HG02884 (cell line): ENCODE results near the gene ZNF575.
A peak's percentile ranks its signal among the peaks of the same experiment; 100 is the strongest.
"Not testable (repeated sequence)": the region's sequence is repeated elsewhere in the genome, so short reads cannot be mapped to it uniquely, and the experiment has no call there.

ENCODE experiments used
- ATAC-seq: cut with Tn5 transposase; IDR thresholded peaks from one replicate; pipeline ENCODE4 v1.9.1; 2021; ENCODE audit warnings: mild to moderate bottlenecking, moderate library complexity; ENCODE audit not compliant: unreplicated experiment

ZNF575 gene

DNA sequence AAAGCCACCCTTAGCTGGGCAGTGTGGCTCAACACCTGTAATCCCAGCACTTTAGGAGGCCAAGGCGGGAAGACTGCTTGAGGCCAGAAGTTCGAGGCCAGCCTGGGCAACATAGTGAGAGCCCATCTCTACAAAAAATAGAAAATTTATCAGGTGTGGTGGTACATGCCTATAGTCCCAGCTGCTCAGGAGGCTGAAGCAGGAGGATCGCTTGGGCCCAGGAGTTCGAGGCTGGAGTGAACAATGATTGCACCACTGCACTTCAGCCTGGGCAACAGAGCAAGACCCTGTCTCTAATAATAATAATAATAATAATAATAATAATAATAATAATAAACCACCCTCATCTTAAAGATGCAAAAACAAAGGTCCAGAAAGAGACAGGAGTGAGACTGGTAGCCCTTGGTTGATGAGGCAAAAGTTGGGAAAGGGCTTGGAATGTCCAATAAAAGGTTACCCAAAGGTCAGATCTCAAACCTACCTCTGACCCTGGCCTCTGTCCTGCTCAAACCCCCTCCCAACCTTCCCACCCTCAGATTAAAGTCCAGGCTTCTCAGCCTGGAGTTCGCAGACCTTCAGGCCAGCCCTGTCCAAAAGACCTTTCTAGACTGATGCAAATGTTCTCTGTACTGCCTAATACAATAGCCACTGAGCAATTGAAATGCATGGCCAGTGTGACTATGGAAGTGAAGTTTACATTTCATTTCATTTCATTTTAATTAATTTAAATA lies 9.1 kb downstream of the ZNF575 start:
- ATAC-seq: no peak

DNA sequence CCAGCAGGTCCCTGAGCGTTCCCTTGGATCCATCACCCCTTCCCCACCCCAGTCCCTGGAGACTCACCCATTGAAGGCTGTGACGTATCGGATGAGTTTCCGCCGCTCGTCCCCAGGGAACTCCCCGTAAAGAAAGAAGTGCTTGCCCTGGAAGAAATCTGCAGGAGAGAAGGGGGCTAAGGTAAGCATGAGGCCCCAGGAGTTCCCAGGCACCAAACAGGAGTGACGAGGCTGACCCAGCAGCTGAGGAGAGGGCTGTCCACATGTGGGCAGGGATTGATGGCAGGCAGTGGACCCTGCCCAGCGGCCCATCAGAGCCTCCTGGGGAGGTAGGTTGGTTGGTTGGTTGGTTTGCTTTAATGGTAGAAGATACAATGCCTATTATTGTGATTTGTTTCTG lies 11.1 kb downstream of the ZNF575 start:
- no peak for ATAC-seq

DNA sequence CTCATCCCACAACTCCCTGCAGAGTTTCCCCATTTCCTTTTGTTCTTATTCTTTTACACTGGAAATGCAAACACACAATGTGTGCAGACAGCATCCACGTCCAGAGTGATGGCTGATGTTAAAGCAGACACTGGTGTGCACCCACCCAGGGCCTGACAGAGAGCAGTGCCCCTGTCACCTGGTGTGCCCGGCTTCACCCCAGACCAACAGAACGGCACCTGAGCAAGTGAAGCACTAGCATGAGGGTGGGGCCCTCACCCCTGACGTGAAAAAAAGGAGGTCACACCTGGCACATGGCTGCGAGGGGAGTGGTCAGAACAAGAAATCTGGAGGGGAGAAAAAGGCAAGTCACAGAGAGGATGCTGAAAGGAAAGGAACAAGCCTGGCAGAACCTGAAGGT lies 12.3 kb downstream of the ZNF575 start:
- no peak for ATAC-seq

DNA sequence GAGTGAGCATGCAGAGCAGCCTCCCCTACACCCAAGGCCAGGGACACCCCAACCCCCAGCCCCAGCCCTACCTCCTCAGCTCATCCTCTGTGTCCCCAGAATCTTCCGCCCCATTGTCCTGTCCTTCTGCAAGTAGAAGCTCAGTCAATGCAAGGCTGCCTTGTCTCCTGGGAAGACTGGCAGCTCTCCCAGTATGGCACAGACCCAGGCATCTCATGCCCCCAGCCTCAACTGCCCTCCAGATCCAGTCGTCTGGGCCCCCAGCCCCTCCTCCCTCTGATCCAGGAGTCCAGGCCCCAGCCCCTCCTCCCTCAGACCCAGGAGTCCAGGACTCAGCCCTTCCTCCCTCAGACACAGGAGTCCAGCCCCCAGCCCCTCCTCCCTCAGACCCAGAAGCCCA lies 13.0 kb downstream of the ZNF575 start:
- no peak for ATAC-seq

DNA sequence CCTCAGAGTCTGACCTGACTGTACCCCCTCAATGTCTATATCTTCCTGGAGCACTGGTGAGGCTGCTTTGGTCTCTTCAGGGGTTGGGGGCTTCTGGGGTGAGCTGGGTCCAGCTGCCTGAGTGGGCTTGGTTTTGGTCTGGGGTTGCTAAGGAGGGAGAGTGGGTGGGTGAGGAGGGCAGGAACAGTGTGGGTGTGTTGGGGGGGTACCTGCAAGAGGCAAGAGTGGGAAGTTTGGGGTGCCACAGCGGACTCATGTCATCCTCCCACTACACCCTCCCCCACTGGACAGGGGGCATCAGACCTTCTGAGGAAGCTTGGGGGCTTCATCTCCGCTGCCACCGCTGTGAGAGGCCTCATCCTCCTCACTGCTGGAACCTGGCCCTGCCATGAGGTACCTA lies 13.6 kb downstream of the ZNF575 start:
- ATAC-seq: no peak

DNA sequence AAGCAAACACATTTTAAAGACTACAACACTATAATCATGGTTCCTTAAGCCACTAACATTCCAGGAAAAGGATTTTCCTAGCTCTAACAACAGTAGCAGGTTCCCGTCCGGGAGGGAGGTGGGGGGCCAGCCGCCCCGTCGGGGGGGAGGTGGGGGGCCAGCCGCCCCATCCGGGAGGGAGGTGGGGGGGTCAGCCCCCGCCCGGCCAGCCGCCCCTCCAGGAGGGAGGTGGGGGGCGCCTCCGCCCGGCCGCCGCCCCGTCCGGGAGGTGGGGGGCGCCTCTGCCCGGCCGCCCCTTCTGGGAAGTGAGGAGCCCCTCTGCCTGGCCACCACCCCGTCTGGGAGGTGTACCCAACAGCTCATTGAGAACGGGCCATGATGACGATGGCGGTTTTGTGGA lies 14.9 kb downstream of the ZNF575 start:
- not testable (repeated sequence) for ATAC-seq

DNA sequence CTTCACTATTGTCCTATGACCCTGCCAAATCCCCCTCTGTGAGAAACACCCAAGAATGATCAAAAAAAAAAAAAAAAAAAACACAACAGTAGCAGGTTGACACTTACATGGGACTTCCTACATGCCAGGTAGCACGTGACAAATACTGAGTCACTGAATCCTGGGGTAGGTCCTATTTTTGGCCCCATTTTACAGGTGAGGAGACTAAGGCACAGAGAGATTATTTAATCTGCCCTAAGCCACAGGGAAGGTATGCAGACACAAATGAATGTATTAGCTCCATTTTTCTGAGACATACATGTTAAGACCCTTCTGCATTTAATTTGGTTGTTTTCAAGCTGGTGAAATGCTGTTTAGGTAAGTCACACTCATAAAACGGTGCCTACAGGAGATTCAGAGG lies 15.7 kb downstream of the ZNF575 start:
- ATAC-seq: no peak

DNA sequence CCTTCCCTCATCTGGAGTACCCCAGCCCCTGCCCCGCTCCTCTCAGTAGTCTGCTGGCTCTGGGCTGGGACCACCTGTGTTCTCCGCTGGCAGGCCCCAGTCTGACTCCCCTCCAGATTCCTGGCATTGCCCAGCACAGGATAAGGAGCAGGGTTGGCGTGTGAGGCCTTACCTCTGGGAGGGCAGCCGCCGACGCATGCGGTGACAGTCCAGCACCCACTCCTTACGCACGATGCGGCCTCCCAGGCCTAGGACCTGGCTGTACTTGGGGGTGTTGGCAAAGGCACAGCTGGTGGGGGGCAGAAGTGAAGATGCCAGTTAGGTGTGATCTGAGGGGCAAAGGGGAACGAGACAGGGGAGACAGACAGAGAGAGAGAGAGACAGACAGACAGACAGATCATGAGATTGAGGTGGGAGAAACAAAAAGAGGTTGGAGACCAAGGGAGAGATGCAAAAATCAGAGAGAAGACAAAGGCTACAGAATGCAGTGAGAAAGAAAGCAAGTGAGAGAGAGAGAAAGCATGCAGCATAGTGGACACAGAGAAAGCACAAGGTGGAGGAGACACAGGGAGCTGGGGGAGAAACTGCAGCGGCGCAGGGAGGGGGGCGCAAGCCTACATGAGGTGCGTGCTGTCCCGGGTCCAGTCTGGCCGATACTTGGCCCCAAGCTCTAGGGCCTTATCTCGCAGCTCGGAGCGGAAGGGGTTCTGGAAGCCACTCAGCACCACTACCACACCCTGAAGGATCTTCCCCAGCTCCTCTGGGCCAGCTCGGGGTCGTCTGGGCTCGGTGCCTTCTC lies 18.6 kb downstream of the ZNF575 start:
- ATAC-seq: no peak

DNA sequence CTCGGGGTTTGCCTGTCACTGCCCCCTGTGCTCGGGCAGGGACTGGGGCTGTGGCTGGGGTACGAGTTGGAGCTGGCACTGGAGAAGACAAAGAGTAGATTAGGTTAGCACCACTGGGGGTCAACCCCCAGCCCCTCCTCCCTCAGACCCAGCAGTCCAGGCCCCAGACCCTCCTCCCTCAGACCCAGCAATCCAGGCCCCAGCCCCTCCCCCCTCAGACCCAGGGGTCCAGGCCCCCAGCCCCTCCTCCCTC lies 19.1 kb downstream of the ZNF575 start:
- no peak for ATAC-seq

DNA sequence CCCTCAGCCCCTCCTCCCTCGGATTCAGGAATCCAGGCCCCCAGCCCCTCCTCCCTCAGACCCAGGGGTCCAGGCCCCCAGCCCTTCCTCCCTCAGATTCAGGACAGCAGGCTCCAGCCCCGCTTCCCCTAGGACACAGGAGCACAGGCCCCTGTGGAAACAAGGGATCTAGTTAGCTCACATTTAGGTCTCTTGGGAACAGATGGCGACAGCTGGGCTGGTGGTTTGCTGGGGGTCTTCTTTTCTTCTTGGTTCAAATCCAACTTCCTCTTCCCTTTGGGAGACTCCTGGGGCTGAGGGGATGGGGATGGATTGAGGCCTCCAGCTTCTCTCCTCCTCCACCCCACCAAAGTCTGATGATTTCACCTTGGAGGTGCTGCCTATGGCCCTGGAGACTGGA lies 19.6 kb downstream of the ZNF575 start:
- no peak for ATAC-seq

DNA sequence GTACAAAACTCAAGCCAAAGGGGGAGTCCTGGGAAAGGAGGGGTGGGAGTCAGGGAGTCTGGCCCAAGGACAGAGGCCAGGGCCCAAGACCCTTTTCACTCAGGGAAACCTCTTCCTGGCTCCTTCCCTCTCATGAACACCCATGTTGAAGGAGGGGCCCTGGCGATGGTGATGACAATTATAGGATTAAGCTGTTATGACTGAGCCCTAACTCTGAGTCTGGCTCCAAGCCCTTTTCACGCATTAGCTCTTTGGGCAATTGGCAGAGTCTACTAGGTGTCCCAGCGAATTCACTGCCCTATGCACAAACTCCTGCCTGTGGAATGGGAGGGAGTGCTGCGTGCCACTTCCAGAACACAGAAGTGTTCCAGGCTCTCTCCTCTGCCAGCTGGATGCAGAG lies 20.7 kb downstream of the ZNF575 start:
- ATAC-seq: no peak

DNA sequence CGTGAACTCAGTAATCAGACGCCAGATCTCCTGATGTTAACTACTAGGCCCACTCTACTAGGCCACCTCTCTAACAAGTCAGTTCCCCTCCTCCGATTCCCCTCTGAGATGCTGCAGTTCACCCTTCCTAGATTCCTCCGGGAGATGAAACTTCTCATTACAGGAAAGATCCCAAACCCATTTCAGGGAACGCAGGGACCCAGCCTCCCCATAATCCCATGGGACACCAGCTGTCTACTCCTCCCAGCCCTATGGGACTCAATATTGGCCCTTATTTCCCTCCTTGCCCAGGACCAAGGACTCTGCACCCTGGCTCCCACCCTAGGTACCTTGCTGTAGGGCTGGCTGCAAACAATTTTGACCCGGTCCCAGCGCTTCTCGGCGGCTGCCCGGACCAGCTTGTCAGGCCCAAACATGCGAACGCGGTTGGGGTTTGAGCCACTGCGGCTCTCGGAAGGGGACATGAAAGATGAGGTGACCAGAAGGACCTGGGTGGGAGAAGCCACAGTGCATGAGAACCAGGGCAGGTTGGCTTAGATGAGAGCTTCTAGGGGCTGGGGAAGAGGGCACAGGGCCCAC lies 21.4 kb downstream of the ZNF575 start:
- ATAC-seq: no peak

DNA sequence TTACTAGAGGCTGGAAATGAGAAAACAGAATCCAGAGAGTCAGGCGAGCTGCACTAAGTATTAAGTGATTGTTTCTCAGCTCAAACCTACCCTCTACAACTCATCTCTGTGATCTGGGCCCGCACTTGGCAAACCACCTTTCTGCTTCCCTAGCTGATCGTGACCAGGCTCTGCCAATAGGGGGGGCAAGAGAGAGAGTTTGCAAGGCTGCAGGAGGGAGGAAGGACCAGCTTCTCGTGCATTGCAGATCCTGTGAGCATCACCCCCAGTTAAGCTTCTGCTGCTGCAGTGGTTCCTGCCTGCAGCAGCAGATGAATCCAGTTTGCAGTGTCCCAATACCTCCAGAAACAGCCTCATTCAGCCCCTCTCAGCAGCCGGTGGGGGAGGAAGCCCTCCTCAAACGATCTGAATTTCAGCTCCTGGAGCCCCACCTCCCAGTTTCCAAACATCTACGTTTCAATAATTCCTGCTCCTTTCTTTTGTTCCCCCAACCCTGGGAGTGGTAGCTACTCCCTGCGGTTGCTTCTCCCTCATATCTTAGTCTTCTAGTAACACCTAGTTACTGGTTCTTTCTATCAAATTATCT lies 22.3 kb downstream of the ZNF575 start:
- no peak for ATAC-seq

DNA sequence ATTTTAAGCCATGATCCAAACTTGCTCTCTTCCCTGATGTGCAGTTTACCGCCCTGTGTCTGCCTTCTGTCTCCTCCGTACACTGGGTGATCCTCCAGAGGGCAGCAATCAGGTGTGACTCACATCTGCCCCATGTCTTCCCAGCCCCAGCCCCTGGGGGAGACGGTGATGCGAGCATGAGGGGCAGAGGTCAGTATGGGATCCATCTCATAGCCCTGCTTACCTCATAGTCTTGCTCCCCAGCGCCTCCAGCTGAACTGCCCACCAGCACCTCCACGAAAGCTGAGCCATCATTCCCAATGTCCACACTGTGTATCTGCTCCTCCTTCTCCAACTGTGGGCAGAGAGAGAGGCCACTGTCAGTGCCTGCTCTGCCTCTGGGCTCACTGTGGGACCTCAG lies 27.7 kb downstream of the ZNF575 start:
- ATAC-seq: no peak

DNA sequence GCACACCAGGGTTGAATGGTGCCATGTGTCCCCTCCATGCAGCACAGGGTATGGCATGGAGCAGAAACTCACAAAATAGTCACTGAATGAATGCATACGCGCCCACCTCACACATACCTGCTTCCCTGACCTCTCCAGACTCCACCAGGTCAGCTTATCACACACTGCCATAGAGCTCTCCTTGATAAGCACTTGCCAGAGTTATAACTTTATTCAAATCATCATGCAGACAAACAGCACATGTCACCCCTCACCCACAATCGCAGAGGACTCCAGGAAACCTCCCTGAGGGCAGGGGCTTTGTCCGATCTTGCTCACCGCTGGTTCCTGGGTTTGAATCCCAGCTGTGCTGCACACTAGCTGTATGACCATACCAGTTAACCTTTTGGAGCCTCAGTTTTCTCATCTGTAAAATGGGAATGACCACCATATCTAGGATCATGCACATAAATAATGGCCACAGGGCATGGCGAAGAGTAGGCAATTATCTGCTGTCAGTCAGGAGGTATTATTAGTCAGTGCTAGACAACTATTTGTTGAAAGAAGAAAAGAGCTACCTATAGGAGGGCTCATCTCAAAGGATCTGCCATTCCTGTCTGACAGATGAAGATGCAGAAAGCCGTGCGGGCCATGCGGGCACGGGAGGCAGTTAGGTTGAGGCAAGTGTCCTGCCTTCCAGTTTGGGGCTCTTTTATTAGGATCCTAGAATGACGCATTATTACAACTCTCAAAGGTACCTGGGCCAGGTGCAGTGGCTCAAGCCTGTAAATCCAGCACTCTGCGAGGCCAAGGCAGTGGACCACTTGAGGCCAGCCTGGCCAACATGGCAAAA lies 28.4 kb downstream of the ZNF575 start:
- ATAC-seq: no peak

DNA sequence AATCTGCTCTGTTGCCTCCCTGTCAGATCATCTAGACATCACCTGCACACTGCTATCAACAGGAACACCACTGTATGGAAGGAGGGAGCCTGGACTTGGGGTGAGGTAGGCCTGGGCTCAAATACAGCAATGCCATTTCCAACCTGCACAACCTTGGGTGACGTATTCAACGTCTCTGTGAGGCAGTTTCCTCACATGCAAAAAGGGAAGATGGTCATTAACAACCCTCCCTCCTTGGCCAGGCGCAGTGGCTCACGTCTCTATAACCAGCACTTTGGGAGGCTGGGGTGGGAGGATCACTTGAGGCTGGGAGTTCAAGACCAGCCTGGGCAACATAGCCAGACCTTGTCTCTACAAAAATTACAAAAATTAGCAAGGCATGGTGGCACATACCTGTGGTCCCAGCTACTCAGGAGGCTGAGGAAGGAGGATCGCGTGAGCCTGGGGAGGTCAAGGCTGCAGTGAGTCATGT lies 29.3 kb downstream of the ZNF575 start:
- no peak for ATAC-seq

DNA sequence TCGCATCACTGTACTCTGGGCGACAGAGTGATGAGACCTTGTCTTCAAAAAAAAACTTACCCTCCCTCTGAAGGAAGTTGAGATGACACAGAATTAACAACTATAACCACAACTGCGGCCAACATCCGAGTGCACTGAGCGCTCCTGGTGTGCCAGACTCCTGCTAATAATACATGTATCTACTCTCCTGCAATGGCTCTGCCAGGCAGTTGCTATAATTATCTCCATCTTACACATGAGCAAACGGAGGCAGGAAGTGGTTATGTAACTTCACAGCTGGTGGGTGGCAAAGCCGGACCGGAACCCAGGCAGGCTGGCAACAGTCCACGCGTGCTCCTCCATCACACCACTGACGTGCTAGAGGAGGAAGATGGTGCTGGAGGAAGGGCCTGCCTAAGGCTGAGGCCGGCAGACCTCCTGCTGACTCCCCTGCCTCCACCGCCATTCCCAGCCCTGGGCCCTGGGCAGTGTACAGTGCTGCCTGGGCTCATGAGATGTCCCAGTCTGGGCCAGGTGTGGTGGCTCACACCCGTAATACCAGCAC lies 29.8 kb downstream of the ZNF575 start:
- peak; percentile 52 for ATAC-seq

DNA sequence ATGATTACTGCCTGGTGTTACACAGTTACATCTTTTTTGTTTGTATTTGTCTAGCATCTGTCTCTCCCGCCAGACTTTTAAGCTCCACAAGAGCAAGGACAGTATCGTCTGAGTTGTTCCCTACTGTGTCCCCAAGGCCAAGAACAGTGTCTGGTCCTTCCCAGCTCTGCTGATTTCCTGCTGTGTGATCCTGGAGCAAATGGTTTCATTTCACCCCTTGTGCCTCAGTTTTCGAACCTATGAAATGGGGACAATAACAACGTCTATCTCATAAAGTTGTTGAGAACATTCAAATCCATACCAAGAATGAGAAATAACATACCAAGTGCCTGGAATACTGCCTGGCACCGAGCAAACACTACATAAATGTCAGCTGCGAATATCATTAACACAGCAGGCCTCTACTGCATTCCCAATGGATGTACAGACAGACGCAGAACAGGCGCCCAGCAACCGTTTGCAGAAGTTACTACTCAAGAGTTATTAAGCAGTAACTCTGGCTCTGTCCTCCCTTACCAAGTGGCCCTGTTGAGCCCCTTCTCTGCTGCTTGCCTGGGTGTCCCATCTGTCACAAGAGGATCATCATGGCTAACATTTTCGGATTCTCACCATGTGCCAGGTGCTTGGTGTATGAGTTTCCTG lies 30.9 kb downstream of the ZNF575 start:
- ATAC-seq: no peak

DNA sequence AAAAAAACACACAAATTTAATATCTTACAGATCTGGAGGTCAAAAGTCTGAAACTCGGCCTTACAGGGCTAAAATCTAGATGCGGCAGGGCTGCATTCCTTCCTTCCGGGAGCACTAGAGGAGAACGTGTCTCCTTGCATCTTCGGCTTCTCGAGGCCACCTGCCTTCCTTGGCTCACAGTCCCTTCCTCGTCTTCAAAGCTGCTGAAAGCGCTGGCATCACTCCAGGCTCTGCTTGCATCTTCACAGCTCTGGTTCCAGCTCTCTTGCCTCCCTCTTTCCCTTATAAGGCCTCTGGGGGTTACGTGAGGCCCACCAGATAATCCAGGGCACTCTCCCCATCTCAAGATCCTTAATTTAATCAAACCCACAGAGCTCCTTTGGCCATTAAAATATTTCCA lies 31.8 kb downstream of the ZNF575 start:
- ATAC-seq: no peak

DNA sequence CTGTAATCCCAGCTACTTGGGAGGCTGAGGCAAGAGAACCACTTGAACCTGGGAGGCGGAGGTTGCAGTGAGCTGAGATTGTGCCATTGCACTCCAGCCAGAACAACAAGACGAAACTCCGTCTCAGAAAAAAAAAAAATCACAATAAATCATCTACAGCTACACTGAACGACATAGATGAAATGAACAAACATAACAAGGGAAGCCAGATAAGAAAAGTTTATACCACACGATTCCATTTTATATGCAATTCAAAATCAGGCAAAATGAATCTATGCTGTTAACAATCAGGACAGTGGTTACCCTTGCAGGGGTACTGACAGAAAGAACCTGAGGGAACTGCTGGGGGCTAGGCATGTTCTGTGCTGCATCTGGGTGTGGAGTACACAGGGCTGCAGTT lies 36.7 kb downstream of the ZNF575 start:
- no peak for ATAC-seq
